GM10266 (cell line): ENCODE results near the gene CA14.
"Not testable (repeated sequence)": the region's sequence is repeated elsewhere in the genome, so short reads cannot be mapped to it uniquely, and the experiment has no call there.

Experiments used
- DNase-seq: peaks from one replicate; pipeline ENCODE4 v3.0.0; 2012; ENCODE audit errors: extremely low spot score
- CTCF ChIP-seq: IDR thresholded peaks from 2 replicates; pipeline ENCODE4 v1.5.1; 2012; ENCODE audit warnings: mild to moderate bottlenecking, low read depth; ENCODE audit not compliant: control insufficient read depth, insufficient read depth; ENCODE audit errors: missing control alignments

The CA14 gene

GRCh38 chr1:150302902-150303301 is 45.3 kb downstream of the CA14 start:
- no peak for DNase-seq
- no peak for TF ChIP-seq CTCF

DNA sequence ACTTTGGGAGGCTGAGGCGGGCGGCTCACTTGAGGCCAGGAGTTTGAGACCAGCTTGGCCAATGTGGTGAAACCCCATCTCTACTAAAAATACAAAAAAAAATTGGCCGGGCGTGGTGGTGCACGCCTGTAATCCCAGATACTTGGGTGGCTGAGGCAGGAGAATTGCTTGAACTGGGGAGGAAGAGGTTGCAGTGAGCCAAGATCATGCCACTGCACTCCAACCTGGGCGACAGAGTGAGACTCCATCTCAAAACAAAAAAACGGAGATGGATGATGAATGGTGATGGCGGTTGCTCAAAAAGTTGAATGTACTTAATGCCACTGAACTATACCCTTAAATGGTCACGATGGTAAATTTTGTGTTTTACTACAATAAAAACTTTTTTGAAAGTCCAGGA is 51.0 kb downstream of the CA14 start:
- not testable (repeated sequence) for DNase-seq

GRCh38 chr1:150309758-150310508 is 52.4 kb downstream of the CA14 start:
- no peak for TF ChIP-seq CTCF
- DNase-seq, result no peak

GRCh38 chr1:150311762-150312161 is 54.2 kb downstream of the CA14 start:
- no peak for TF ChIP-seq CTCF
- no peak for DNase-seq
